Measurements from ENCODE around the gene NPHP4.

GRCh38 chr1:5842679-5843078, 149.5 kb downstream of the NPHP4 start:
- TF ChIP-seq FOXP4 (CRISPR knock-in tag; IDR thresholded peaks at IDR 0.05) (no peak), CTCF (IDR thresholded peaks at IDR 0.05) (no peak), ZNF121 (CRISPR knock-in tag; IDR thresholded peaks at IDR 0.05) (no peak), GTF2I (CRISPR knock-in tag; conservative IDR thresholded peaks at IDR 0.05) (no peak), TEAD1 (CRISPR knock-in tag; IDR thresholded peaks at IDR 0.05) (no peak), MAX (CRISPR knock-in tag; IDR thresholded peaks at IDR 0.05) (no peak), SMAD3 (CRISPR knock-in tag; IDR thresholded peaks at IDR 0.05; ENCODE audit: borderline replicate concordance) (no peak), CREB1 (CRISPR knock-in tag; IDR thresholded peaks at IDR 0.05) (no peak), IRF1 (CRISPR knock-in tag; IDR thresholded peaks at IDR 0.05) (no peak), USF1 (CRISPR knock-in tag; IDR thresholded peaks at IDR 0.05) (no peak)
